Measurements from ENCODE around the gene HOGA1. TPM values are rescaled to one million over a fixed set of nuclear protein-coding genes. Genes with fewer than 3 reads are reported as not detected.

The HOGA1 gene
- total and polyA plus RNA-seq, 2 donors (not counting 3 experiments of a cell fraction or from before 2014, with no cell fraction given), result 0.44 to 0.91 TPM

DNA sequence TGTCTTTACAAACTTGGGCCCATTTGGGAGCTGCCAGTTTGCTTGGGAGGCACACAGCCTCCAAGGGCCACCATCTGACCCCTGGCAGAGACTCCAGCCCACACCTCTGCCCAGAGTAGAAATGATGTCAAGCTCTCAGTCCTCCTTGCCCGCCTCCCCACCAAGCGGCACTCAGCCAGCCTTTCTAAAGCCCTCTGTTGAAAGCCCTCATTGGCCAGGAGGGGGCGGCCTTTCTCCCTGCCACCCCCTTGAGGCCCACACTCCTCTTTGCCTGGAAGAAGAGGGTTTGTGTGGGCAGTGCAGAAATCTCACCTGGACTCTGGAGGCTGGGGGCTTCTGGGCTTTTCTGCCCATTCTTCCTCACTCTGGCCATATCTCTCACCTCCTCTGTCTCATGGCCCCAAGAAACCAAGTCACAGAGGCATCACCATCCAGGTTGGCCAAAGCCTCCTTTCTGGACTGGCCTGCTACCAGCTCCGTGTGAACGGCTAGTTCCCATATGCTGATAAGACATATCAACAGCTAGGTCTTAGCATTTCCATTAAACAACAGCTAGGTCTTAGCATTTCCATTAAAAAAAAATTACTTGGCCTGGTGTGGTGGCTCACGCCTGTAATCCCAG is 49.3 kb upstream of the HOGA1 start:
- no peak overlapping the region for H3K4me3 ChIP-seq (replicated peaks in 1 of 3; ENCODE audit: insufficient read depth in 1 of 3, low read depth in 1 of 3, low read length in 3 of 3)
- BruUV-seq (replicated peaks), result no TSS peak
- dilution Hi-C loops (cut with MboI; ENCODE audit: extremely low pct_ligation_motif_present, low sequenced_read_pairs), result no loop called here
- peak; percentile 81 for FAIRE-seq
- no peaks in the 10 kb centered on the region for H4K20me1 ChIP-seq (replicated peaks; ENCODE audit: control insufficient read depth, extremely low read depth, insufficient read depth, low read length)
- intact Hi-C loops (cut with micrococcal nuclease), result loop anchor here (1.0 kb wide), 1 partner anchor 19 kb away; no protein-coding TSS in a partner anchor
- no peak overlapping the region for H3K27ac ChIP-seq (ENCODE audit: insufficient read depth, low read depth, low read length)
- H3K4me2 ChIP-seq (ENCODE audit: insufficient read depth, low read length), result no peak overlapping the region
- no peaks in the 10 kb centered on the region for H3K36me3 ChIP-seq (ENCODE audit: control insufficient read depth in 2 of 2, extremely low read depth in 1 of 2, insufficient read depth in 2 of 2, low read length in 2 of 2)
- no peaks in the 10 kb centered on the region for H3K9me1 ChIP-seq (replicated peaks; ENCODE audit: control insufficient read depth, extremely low read depth, insufficient read depth, low read length)
- H3K79me2 ChIP-seq (ENCODE audit: control insufficient read depth, insufficient read depth, low read length), result peaks cover 2% of the 10 kb centered on the region
- H3K4me1 ChIP-seq (ENCODE audit: control insufficient read depth, extremely low read depth, insufficient read depth, low read length), result peaks cover 9% of the 10 kb centered on the region
- ChIA-PET CTCF (interaction anchor here (0.6 to 4.4 kb wide), 35 partner anchors 10 to 78 kb away, joined by 3 to 159 read pairs (median 5); partner anchors contain the start of genes ANKRD2 and UBTD1), POLR2A (interaction anchor here (0.5 to 1.4 kb wide), 2 partner anchors 9 to 36 kb away, joined by 3 read pairs; partner anchors contain the start of gene UBTD1)
- H3K27me3 ChIP-seq (ENCODE audit: control insufficient read depth in 2 of 2, insufficient read depth in 2 of 2, low read length in 2 of 2), result no peaks in the 10 kb centered on the region
- TF ChIP-seq CTCF (IDR thresholded peaks at IDR 0.05; ENCODE audit: extremely low read depth in 1 of 2, insufficient read depth in 1 of 2, low read depth in 1 of 2, low read length in 2 of 2), result peak; percentile 64 to 82
- no peak for TF ChIP-seq POLR2A (IDR thresholded peaks at IDR 0.05; ENCODE audit: low read depth, low read length)
- peak overlapping the region; percentile 14 for H2AFZ ChIP-seq (ENCODE audit: low read depth, low read length)
- no peak overlapping the region for H3K9ac ChIP-seq (replicated peaks; ENCODE audit: extremely low read depth, insufficient read depth, low read length)
- no peaks in the 10 kb centered on the region for H3K9me3 ChIP-seq (replicated peaks; ENCODE audit: control insufficient read depth, insufficient read depth, low read length)
- DNase-seq (ENCODE audit: low read depth, low spot score), result peak; percentile 55

DNA sequence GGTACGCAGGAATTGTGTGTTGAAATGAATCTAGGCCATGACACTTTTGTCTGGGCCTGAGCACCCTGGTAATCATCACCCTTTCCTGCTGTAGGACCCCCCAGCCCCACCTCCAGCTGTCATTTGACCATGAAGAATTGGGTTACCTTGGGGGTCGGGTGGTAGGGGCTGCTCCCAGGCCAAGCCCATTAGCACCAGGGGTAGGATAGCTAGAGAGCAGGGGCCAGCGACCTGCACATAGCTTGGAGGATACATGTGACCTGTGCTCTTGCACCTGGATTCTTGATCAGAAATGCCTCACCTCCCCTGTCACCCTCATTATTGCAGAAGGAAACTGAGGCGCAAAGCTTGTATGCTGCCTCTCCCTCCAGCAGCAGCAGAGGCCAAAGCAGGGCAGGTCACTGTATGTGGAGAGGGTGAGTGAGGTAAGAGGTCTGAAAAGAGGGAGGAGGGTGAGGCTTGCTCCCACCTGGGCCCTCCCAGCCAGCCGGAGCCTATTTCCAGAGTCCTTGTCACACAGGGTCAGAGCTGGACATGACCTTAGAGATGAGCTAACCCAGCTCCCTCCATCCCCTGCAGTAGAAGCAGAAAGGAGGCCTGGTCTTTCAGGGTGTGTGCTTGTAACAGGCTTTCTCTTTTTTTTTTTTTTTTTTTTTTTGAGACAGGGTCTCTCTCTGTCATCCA is 46.9 kb upstream of the HOGA1 start:
- H3K36me3 ChIP-seq (ENCODE audit: control insufficient read depth in 2 of 2, extremely low read depth in 1 of 2, insufficient read depth in 2 of 2, low read length in 2 of 2), result no peaks in the 10 kb centered on the region
- no TSS peak for BruUV-seq (replicated peaks)
- H3K79me2 ChIP-seq (ENCODE audit: control insufficient read depth, insufficient read depth, low read length), result peaks cover 4% of the 10 kb centered on the region

More for the DNA sequence above, 46.9 kb upstream of the HOGA1 start:
- no peaks in the 10 kb centered on the region for H3K9me1 ChIP-seq (replicated peaks; ENCODE audit: control insufficient read depth, extremely low read depth, insufficient read depth, low read length)
- peaks cover 31% of the 10 kb centered on the region for H3K4me1 ChIP-seq (ENCODE audit: control insufficient read depth, extremely low read depth, insufficient read depth, low read length)
- ChIA-PET CTCF (interaction anchor here (0.6 to 1.4 kb wide), 3 partner anchors 16 to 60 kb away, joined by 4 to 12 read pairs (median 4); no protein-coding TSS in a partner anchor), POLR2A (no interaction called here)
- FAIRE-seq (no peak), DNase-seq (ENCODE audit: low read depth, low spot score) (no peak)
- H3K4me3 ChIP-seq (replicated peaks in 1 of 3; ENCODE audit: insufficient read depth in 1 of 3, low read depth in 1 of 3, low read length in 3 of 3), result no peak overlapping the region
- H3K4me2 ChIP-seq (ENCODE audit: insufficient read depth, low read length), result no peak overlapping the region
- H3K27ac ChIP-seq (ENCODE audit: insufficient read depth, low read depth, low read length), result no peak overlapping the region
- no peaks in the 10 kb centered on the region for H3K27me3 ChIP-seq (ENCODE audit: control insufficient read depth in 2 of 2, insufficient read depth in 2 of 2, low read length in 2 of 2)
- no peak overlapping the region for H2AFZ ChIP-seq (ENCODE audit: low read depth, low read length)
- H3K9me3 ChIP-seq (replicated peaks; ENCODE audit: control insufficient read depth, insufficient read depth, low read length), result no peaks in the 10 kb centered on the region
- H3K9ac ChIP-seq (replicated peaks; ENCODE audit: extremely low read depth, insufficient read depth, low read length), result no peak overlapping the region
- no peaks in the 10 kb centered on the region for H4K20me1 ChIP-seq (replicated peaks; ENCODE audit: control insufficient read depth, extremely low read depth, insufficient read depth, low read length)
- TF ChIP-seq POLR2AphosphoS5 (IDR thresholded peaks at IDR 0.05; ENCODE audit: insufficient read depth, low read depth, low read length) (no peak), JUN (IDR thresholded peaks at IDR 0.05; ENCODE audit: borderline replicate concordance, insufficient read depth, insufficient read length, low read depth) (no peak), MYC (IDR thresholded peaks at IDR 0.05; ENCODE audit: low read depth, low read length) (no peak), POLR2A (IDR thresholded peaks at IDR 0.05; ENCODE audit: low read depth, low read length) (no peak), GATA2 (IDR thresholded peaks at IDR 0.05; ENCODE audit: insufficient read depth, insufficient read length, low read depth, low read length) (no peak), EZH2 (IDR thresholded peaks at IDR 0.05; ENCODE audit: borderline replicate concordance, low read depth, low read length, severe bottlenecking) (no peak)
- dilution Hi-C loops (cut with MboI; ENCODE audit: extremely low pct_ligation_motif_present, low sequenced_read_pairs), result no loop called here
- intact Hi-C loops (cut with micrococcal nuclease), result no loop called here
